H1 (cell line): ENCODE data around the gene NCK2.

Source experiments
- CTCF ChIP-seq, 3 experiments: IDR thresholded peaks; 1 replicate in 2 of 3; 2 replicates in 1 of 3; pipeline versions ENCODE4 v1.5.1 to v1.6.1; 2011; ENCODE audit warnings: low read length in 3 of 3, mild to moderate bottlenecking in 3 of 3, inconsistent platforms in 2 of 3, low read depth in 1 of 3, moderate library complexity in 1 of 3; ENCODE audit not compliant: insufficient read depth in 1 of 3; ENCODE audit errors: control extremely low read depth in 1 of 3
- EP300 ChIP-seq, 2 experiments: IDR thresholded peaks; 1 replicate in 1 of 2; 2 replicates in 1 of 2; pipeline ENCODE4 v1.6.1; 2011 to 2012; ENCODE audit warnings: low read depth in 2 of 2, low read length in 2 of 2, mild to moderate bottlenecking in 2 of 2, borderline replicate concordance in 1 of 2, inconsistent platforms in 1 of 2, moderate library complexity in 1 of 2
- GTF2F1 ChIP-seq: IDR thresholded peaks from 2 replicates; pipeline ENCODE4 v1.6.1; 2012; ENCODE audit warnings: low read depth, low read length, improper control_type of control experiment, borderline replicate concordance
- JUND ChIP-seq: IDR thresholded peaks from 2 replicates; pipeline ENCODE4 v1.6.1; 2011; ENCODE audit warnings: mild to moderate bottlenecking, improper control_type of control experiment, low read length
- POLR2A ChIP-seq, 2 experiments: IDR thresholded peaks; 1 replicate in 1 of 2; 2 replicates in 1 of 2; pipeline ENCODE4 v1.6.1; 2011; ENCODE audit warnings: low read depth in 2 of 2, low read length in 2 of 2, mild to moderate bottlenecking in 2 of 2; ENCODE audit errors: control extremely low read depth in 1 of 2
- SP1 ChIP-seq: IDR thresholded peaks from 2 replicates; pipeline ENCODE4 v1.6.1; 2011; ENCODE audit warnings: low read depth, low read length
- SRF ChIP-seq: IDR thresholded peaks from 2 replicates; pipeline ENCODE4 v1.6.1; 2011; ENCODE audit warnings: mild to moderate bottlenecking, low read depth, low read length, moderate library complexity
- TAF1 ChIP-seq: IDR thresholded peaks from 2 replicates; pipeline ENCODE4 v1.6.1; 2011; ENCODE audit warnings: mild to moderate bottlenecking, low read depth, low read length
- TAF7 ChIP-seq: optimal IDR thresholded peaks from 2 replicates; pipeline ENCODE3; 2011; ENCODE audit warnings: low read depth, mild to moderate bottlenecking, inconsistent platforms, low read length, moderate library complexity, borderline replicate concordance
- YY1 ChIP-seq: IDR thresholded peaks from 2 replicates; pipeline ENCODE4 v1.6.1; 2011; ENCODE audit warnings: low read depth, mild to moderate bottlenecking, low read length
- TF ChIP-seq, protein P1 (sequence below): IDR thresholded peaks from 2 replicates; pipeline ENCODE4 v1.6.1; 2011; ENCODE audit warnings: low read length, improper control_type of control experiment

DNA sequence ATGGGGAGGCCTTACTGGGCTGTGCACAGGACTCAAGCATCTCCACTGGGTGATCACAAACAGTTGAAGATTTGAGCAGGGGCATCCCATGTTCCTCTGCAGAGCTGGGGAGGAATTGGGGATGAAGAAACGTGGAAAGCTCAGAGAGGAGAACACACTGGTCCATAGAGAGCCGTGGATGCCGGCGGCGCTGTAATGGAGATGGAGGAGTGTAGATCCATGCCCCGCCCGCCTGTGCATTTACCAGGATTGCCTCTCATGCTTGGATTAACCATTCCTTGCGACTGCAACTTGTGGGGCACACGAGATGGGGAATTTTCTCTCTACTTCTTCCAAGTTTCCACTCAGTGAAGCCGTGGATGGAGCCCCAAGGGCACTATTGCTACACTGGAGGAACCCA lies 115.9 kb downstream of the NCK2 start:
- TF ChIP-seq EP300 (IDR thresholded peaks at IDR 0.05; ENCODE audit: borderline replicate concordance in 1 of 2, low read depth in 2 of 2, low read length in 2 of 2): no peak
- TF ChIP-seq CTCF (IDR thresholded peaks at IDR 0.05; ENCODE audit: control extremely low read depth in 1 of 3, insufficient read depth in 1 of 3, low read depth in 1 of 3, low read length in 3 of 3): no peak
- no peak for TF ChIP-seq SRF
- TF ChIP-seq, protein P1, sequence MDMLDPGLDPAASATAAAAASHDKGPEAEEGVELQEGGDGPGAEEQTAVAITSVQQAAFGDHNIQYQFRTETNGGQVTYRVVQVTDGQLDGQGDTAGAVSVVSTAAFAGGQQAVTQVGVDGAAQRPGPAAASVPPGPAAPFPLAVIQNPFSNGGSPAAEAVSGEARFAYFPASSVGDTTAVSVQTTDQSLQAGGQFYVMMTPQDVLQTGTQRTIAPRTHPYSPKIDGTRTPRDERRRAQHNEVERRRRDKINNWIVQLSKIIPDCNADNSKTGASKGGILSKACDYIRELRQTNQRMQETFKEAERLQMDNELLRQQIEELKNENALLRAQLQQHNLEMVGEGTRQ: no peak
- TF ChIP-seq GTF2F1: no peak
- no peak for TF ChIP-seq YY1
- no peak for TF ChIP-seq TAF1
- TF ChIP-seq SP1: no peak
- TF ChIP-seq TAF7: no peak
- no peak for TF ChIP-seq JUND
- no peak for TF ChIP-seq POLR2A (IDR thresholded peaks at IDR 0.05; ENCODE audit: control extremely low read depth in 1 of 2, low read depth in 2 of 2, low read length in 2 of 2)
